H1 (cell line): ENCODE data around the gene DOCK1. TPM values are rescaled to one million over a fixed set of nuclear protein-coding genes. Genes with fewer than 3 reads are reported as not detected.

Source experiments
- CTCF ChIA-PET: fragments of 300-600 bp; sonication (Branson Sonifier 250); formaldehyde crosslinking; loops from one replicate; lab custom pipeline; 2021; ENCODE audit not compliant: partially characterized antibody; lab: Charles Lee
- POLR2A ChIA-PET: fragments of 300-600 bp; sonication (Branson Sonifier 250); formaldehyde crosslinking; loops from one replicate; lab custom pipeline; 2021; ENCODE audit warnings: inconsistent platforms; ENCODE audit not compliant: partially characterized antibody; lab: Charles Lee
- DNase-seq, 2 experiments: peaks; one replicate each; pipeline versions ENCODE4 v3.0.0 to v3.0.0-alpha.2; 2010 to 2022; ENCODE audit warnings: low spot score in 2 of 2, low read depth in 1 of 2, mixed read lengths in 1 of 2
- FAIRE-seq: peaks from 2 replicates; lab custom pipeline; 2011; peaks lifted over from hg19 to GRCh38; lab: Jason Lieb, UNC
- H2AFZ ChIP-seq: 2 replicates; pipeline ENCODE4 v1.8.1; 2012; ENCODE audit warnings: low read length, inconsistent platforms
- H2AK5ac ChIP-seq: 2 replicates; pipeline ENCODE4 v1.6.1; 2013; ENCODE audit warnings: low read depth, low read length
- H2BK120ac ChIP-seq: replicated peaks from 2 replicates; pipeline ENCODE3; 2013; ENCODE audit warnings: low read depth, low read length, inconsistent platforms
- H2BK12ac ChIP-seq: 2 replicates; pipeline ENCODE4 v1.6.1; 2013; ENCODE audit warnings: low read depth, low read length
- H2BK15ac ChIP-seq: 2 replicates; pipeline ENCODE4 v1.6.1; 2013; ENCODE audit warnings: low read length
- H2BK20ac ChIP-seq: 2 replicates; pipeline ENCODE4 v1.6.1; 2013; ENCODE audit warnings: low read length
- H2BK5ac ChIP-seq: 2 replicates; pipeline ENCODE4 v1.6.1; 2013; ENCODE audit warnings: low read depth, low read length
- H3K14ac ChIP-seq: 2 replicates; pipeline ENCODE4 v1.6.1; 2013; ENCODE audit warnings: inconsistent platforms; ENCODE audit not compliant: insufficient read length
- H3K18ac ChIP-seq: 2 replicates; pipeline ENCODE4 v1.6.1; 2013; ENCODE audit warnings: low read length; ENCODE audit errors: extremely low read depth
- H3K23ac ChIP-seq: 2 replicates; pipeline ENCODE4 v1.6.1; 2013; ENCODE audit warnings: inconsistent platforms; ENCODE audit not compliant: insufficient read length
- H3K23me2 ChIP-seq: 2 replicates; pipeline ENCODE4 v1.6.1; 2013; ENCODE audit warnings: low read depth, low read length
- H3K27ac ChIP-seq: 2 replicates; pipeline ENCODE4 v1.6.1; 2011; ENCODE audit warnings: low read depth, low read length, inconsistent platforms
- H3K27me3 ChIP-seq, 4 experiments: replicated peaks in 1 of 4; 1 replicate in 1 of 4; 2 replicates in 3 of 4; pipeline versions ENCODE4 v1.6.1 to v1.8.1; 2011 to 2013; ENCODE audit warnings: low read length in 3 of 4, mild to moderate bottlenecking in 3 of 4, inconsistent platforms in 2 of 4, mixed read lengths in 2 of 4, moderate library complexity in 1 of 4; ENCODE audit not compliant: control insufficient read depth in 3 of 4, insufficient read depth in 3 of 4; ENCODE audit errors: extremely low read depth in 1 of 4
- H3K36me3 ChIP-seq, 4 experiments: 2 replicates each; pipeline versions ENCODE4 v1.6.1 to v1.8.1; 2011 to 2013; ENCODE audit warnings: mild to moderate bottlenecking in 4 of 4, low read length in 3 of 4, moderate library complexity in 2 of 4, control low read depth in 1 of 4, inconsistent platforms in 1 of 4; ENCODE audit not compliant: insufficient read depth in 4 of 4, control insufficient read depth in 2 of 4
- H3K4ac ChIP-seq: replicated peaks from 2 replicates; pipeline ENCODE3; 2013; ENCODE audit warnings: low read length, low read depth, mixed read lengths, inconsistent platforms; ENCODE audit not compliant: insufficient read length
- H3K4me1 ChIP-seq, 4 experiments: replicated peaks in 1 of 4; 1 replicate in 1 of 4; 2 replicates in 3 of 4; pipeline versions ENCODE4 v1.6.1 to v1.8.1; 2011 to 2013; ENCODE audit warnings: low read length in 3 of 4, inconsistent platforms in 2 of 4, mixed read lengths in 1 of 4; ENCODE audit not compliant: insufficient read depth in 4 of 4, control insufficient read depth in 3 of 4
- H3K4me2 ChIP-seq, 2 experiments: 2 replicates each; pipeline versions ENCODE4 v1.6.1 to v1.8.1; 2011 to 2013; ENCODE audit warnings: low read depth in 2 of 2, low read length in 2 of 2, control low read depth in 1 of 2, inconsistent platforms in 1 of 2, mild to moderate bottlenecking in 1 of 2; ENCODE audit not compliant: insufficient read depth in 1 of 2
- H3K4me3 ChIP-seq, 4 experiments: fragments of 200-600, 300-600 bp in 1 of 4; sonication (generic), shearing (Covaris generic), sonication (Bioruptor Twin) in 1 of 4; 2 replicates each; pipeline versions ENCODE4 v1.5.1 to v1.8.1; 2011 to 2016; ENCODE audit warnings: low read length in 4 of 4, low read depth in 3 of 4, control low read depth in 2 of 4, inconsistent platforms in 2 of 4, mild to moderate bottlenecking in 2 of 4, mixed read lengths in 1 of 4, moderate library complexity in 1 of 4; ENCODE audit not compliant: insufficient read depth in 2 of 4; ENCODE audit errors: extremely low read depth in 1 of 4
- H3K56ac ChIP-seq: replicated peaks from 2 replicates; pipeline ENCODE3; 2013; ENCODE audit warnings: low read depth, mild to moderate bottlenecking, mixed read lengths, low read length, inconsistent platforms; ENCODE audit not compliant: insufficient read length
- H3K79me1 ChIP-seq: 2 replicates; pipeline ENCODE4 v1.6.1; 2013; ENCODE audit warnings: low read depth, low read length, control low read depth
- H3K79me2 ChIP-seq, 2 experiments: 2 replicates each; pipeline versions ENCODE4 v1.6.1 to v1.8.1; 2012 to 2013; ENCODE audit warnings: low read length in 2 of 2, mild to moderate bottlenecking in 2 of 2, inconsistent platforms in 1 of 2; ENCODE audit not compliant: insufficient read depth in 2 of 2, control insufficient read depth in 1 of 2
- H3K9ac ChIP-seq, 4 experiments: replicated peaks in 1 of 4; 1 replicate in 1 of 4; 2 replicates in 3 of 4; pipeline versions ENCODE4 v1.6.1 to v1.8.1; 2011 to 2013; ENCODE audit warnings: low read depth in 3 of 4, low read length in 3 of 4, control low read depth in 2 of 4, mild to moderate bottlenecking in 2 of 4, moderate library complexity in 2 of 4, inconsistent platforms in 1 of 4; ENCODE audit errors: extremely low read depth in 1 of 4
- H3K9me3 ChIP-seq, 2 experiments: 2 replicates each; pipeline versions ENCODE4 v1.6.1 to v1.8.1; 2012 to 2013; ENCODE audit warnings: mild to moderate bottlenecking in 2 of 2, moderate library complexity in 2 of 2, control low read depth in 1 of 2, inconsistent platforms in 1 of 2, low read depth in 1 of 2, low read length in 1 of 2, mixed read lengths in 1 of 2; ENCODE audit not compliant: insufficient read depth in 2 of 2
- H4K20me1 ChIP-seq, 2 experiments: replicated peaks in 1 of 2; 2 replicates each; pipeline versions ENCODE3 to v1.8.1; 2011 to 2013; ENCODE audit warnings: inconsistent platforms in 2 of 2, low read length in 2 of 2, mild to moderate bottlenecking in 1 of 2; ENCODE audit not compliant: insufficient read depth in 2 of 2, control insufficient read depth in 1 of 2
- H4K5ac ChIP-seq: 2 replicates; pipeline ENCODE4 v1.6.1; 2013; ENCODE audit warnings: low read length, low read depth, mixed read lengths, inconsistent platforms; ENCODE audit not compliant: insufficient read length
- H4K8ac ChIP-seq: 2 replicates; pipeline ENCODE4 v1.8.0; 2013; ENCODE audit warnings: mild to moderate bottlenecking, moderate library complexity, low read length, inconsistent platforms; ENCODE audit not compliant: insufficient read depth; ENCODE audit errors: extremely low read depth
- H4K91ac ChIP-seq: replicated peaks from 2 replicates; pipeline ENCODE3; 2013; ENCODE audit warnings: low read length, mixed read lengths, inconsistent platforms; ENCODE audit not compliant: insufficient read length
- RAD21 ChIP-seq, 2 experiments: IDR thresholded peaks in 1 of 2; conservative IDR thresholded peaks in 1 of 2; 2 replicates each; pipeline ENCODE4 v1.6.1; 2011; ENCODE audit warnings: low read depth in 2 of 2, low read length in 2 of 2, improper control_type of control experiment in 1 of 2, inconsistent platforms in 1 of 2, mild to moderate bottlenecking in 1 of 2, moderate library complexity in 1 of 2
- SIN3A ChIP-seq, 2 experiments: IDR thresholded peaks in 1 of 2; conservative IDR thresholded peaks in 1 of 2; 2 replicates each; pipeline ENCODE4 v1.6.1; 2011 to 2012; ENCODE audit warnings: low read length in 2 of 2, improper control_type of control experiment in 1 of 2, low read depth in 1 of 2, mild to moderate bottlenecking in 1 of 2
- SP1 ChIP-seq: IDR thresholded peaks from 2 replicates; pipeline ENCODE4 v1.6.1; 2011; ENCODE audit warnings: low read depth, low read length
- WGBS, 2 experiments: shearing (Covaris generic) in 1 of 2; methylation state at CpG; one replicate each; pipeline versions ENCODE4 v1.1.6 to v1.1.7; 2013 to 2015; ENCODE audit warnings: low lambda C conversion rate in 2 of 2, mixed read lengths in 2 of 2, inconsistent platforms in 1 of 2, low coverage in 1 of 2, missing lambda C conversion rate in 1 of 2; ENCODE audit not compliant: insufficient replicate concordance in 2 of 2, insufficient coverage in 1 of 2, insufficient read length in 1 of 2; ENCODE audit errors: extremely low coverage in 1 of 2, missing lambda C conversion rate in 1 of 2; 5-methylcytosine and 5-hydroxymethylcytosine counted together
- polyA plus RNA-seq, 7 experiments: library from polyadenylated mRNA; depleted of rRNA in 3 of 7; stranded (reverse) in 5 of 7; unstranded in 2 of 7; fragments of >200 nt in 5 of 7; fragments of 200-250 nt in 2 of 7; gene quantifications; 1 replicate in 5 of 7; 2 replicates in 1 of 7; 4 replicates in 1 of 7; pipeline versions ENCODE4 v1.2.1 to v1.2.3, GENCODE V29; 2011 to 2013; ENCODE audit warnings: missing spikeins in 2 of 7, mixed read lengths in 2 of 7
- total RNA-seq: library from RNA; stranded (reverse); fragmentation: NEBNext Ultra II Directional; extraction: Animal tissue kit (Norgen Biotek cat#: 25700); gene quantifications from 2 replicates; pipeline ENCODE4 v1.2.1, GENCODE V29; 2021

The DOCK1 gene
- total and polyA plus RNA-seq, 2 of the 8 experiments (the other 6 are each of a cell fraction or from before 2014, with no cell fraction given): 11.6 to 53.0 TPM

DNA sequence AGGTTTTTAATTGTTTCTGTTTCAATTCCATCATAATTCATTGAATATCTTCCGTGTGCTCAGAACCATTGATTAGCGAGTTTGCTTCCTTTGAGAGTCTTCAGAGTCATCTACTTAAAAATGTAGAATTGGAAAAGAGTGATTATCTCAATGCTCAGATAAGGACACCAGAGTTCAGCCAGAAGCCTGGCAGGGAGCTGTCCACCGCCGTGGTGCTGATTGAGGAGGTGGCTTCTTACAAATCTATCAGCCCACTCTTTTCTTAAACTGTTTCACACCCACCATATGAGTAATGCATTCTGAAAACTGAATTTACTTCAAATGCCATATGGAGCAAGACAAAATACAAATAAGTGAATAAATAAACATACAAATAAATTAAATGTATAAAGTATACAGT lies 211.9 kb downstream of the DOCK1 start:
- H3K18ac ChIP-seq: no peak overlapping the region
- no peak overlapping the region for H3K56ac ChIP-seq
- H4K8ac ChIP-seq: no peak overlapping the region
- no peak overlapping the region for H2BK20ac ChIP-seq
- H2AK5ac ChIP-seq: no peak overlapping the region
- H3K36me3 ChIP-seq: peaks cover 0 to 2% (median 0%) of the 10 kb centered on the region in 4 experiments; a peak in 2 of 8 replicates
- H3K9me3 ChIP-seq: no peaks in the 10 kb centered on the region
- peak; percentile 13 to 86 for DNase-seq
- H3K79me2 ChIP-seq: no peaks in the 10 kb centered on the region
- H3K27me3 ChIP-seq: no peaks in the 10 kb centered on the region
- H3K4me3 ChIP-seq: no peak overlapping the region
- no peak overlapping the region for H3K27ac ChIP-seq
- no peaks in the 10 kb centered on the region for H3K23me2 ChIP-seq
- no peak overlapping the region for H2BK120ac ChIP-seq
- H2BK5ac ChIP-seq: no peak overlapping the region
- TF ChIP-seq SP1 (no peak), SIN3A (conservative IDR thresholded peaks at IDR 0.05 in 1 of 2, IDR thresholded peaks at IDR 0.05 in 1 of 2; ENCODE audit: low read depth in 1 of 2, low read length in 2 of 2) (peak; percentile 35 to 62; a peak in 1 of 4 replicates), RAD21 (IDR thresholded peaks at IDR 0.05 in 1 of 2, conservative IDR thresholded peaks at IDR 0.05 in 1 of 2; ENCODE audit: low read depth in 2 of 2, low read length in 2 of 2) (0 out of 4 replicates have a peak, but pooled peaks of 1 of the 2 experiments have one; percentile 6)
- no peak overlapping the region for H3K4ac ChIP-seq
- H3K4me2 ChIP-seq: no peak overlapping the region
- no peak overlapping the region for H2AFZ ChIP-seq
- no peak overlapping the region for H2BK12ac ChIP-seq
- FAIRE-seq: peak; percentile 45
- H3K23ac ChIP-seq: no peak overlapping the region
- H3K14ac ChIP-seq: no peak overlapping the region
- no peak overlapping the region for H2BK15ac ChIP-seq
- no peak overlapping the region for H4K91ac ChIP-seq
- ChIA-PET POLR2A (no interaction called here), CTCF (no interaction called here)
- no peak overlapping the region for H4K5ac ChIP-seq
- 66% methylated on average over 4 of the region's 4 CpGs; no CpG with 5 or more reads in 1 of the 2 experiments for WGBS, 2 experiments
- H4K20me1 ChIP-seq: peaks cover 2 to 3% of the 10 kb centered on the region in 2 experiments
- H3K9ac ChIP-seq: no peak overlapping the region
- no peaks in the 10 kb centered on the region for H3K79me1 ChIP-seq
- no peaks in the 10 kb centered on the region for H3K4me1 ChIP-seq
